ENCODE data around the gene NT5DC3. TPM values are rescaled to one million over a fixed set of nuclear protein-coding genes. Genes with fewer than 3 reads are reported as not detected.

NT5DC3 gene
- total RNA-seq, 1 experiment from 2014 or later = 19.7 TPM

- CTCF ChIA-PET = no interaction called here
- H3K4me1 ChIP-seq (ENCODE audit: insufficient read depth, low read length, poor library complexity, severe bottlenecking) = peaks cover 9% of the 10 kb centered on the region
Measured at GRCh38 chr12:103824845-103825244, 16.2 kb downstream of the NT5DC3 start.

GRCh38 chr12:103824290-103824689 is 16.7 kb downstream of the NT5DC3 start:
- BruUV-seq (replicated peaks) = no TSS peak
- intact Hi-C loops (cut with micrococcal nuclease; ENCODE audit: unreplicated experiment) = no loop called here
- CTCF ChIA-PET = no interaction called here
- no peak overlapping the region for H3K4me3 ChIP-seq (ENCODE audit: low read depth, low read length, poor library complexity, severe bottlenecking)
- no peak for DNase-seq (ENCODE audit: low spot score)
- H3K4me1 ChIP-seq (ENCODE audit: insufficient read depth, low read length, poor library complexity, severe bottlenecking) = peaks cover 9% of the 10 kb centered on the region
- POLR2A ChIA-PET (ENCODE audit: low non-redundant PET) = no interaction called here
- no peaks in the 10 kb centered on the region for H3K27me3 ChIP-seq (replicated peaks; ENCODE audit: insufficient read depth, low read depth, low read length, poor library complexity)
- TF ChIP-seq CTCF (conservative IDR thresholded peaks at IDR 0.05; ENCODE audit: low read depth, low read length) (no peak), EZH2 (IDR thresholded peaks at IDR 0.05; ENCODE audit: borderline replicate concordance, low read depth, low read length, poor library complexity, severe bottlenecking) (no peak)
- H3K27ac ChIP-seq (ENCODE audit: low read depth, low read length, poor library complexity, severe bottlenecking) = no peak overlapping the region
- peaks cover 7% of the 10 kb centered on the region for H3K9me3 ChIP-seq (ENCODE audit: low read depth, low read length, poor library complexity, severe bottlenecking)
- H3K36me3 ChIP-seq (ENCODE audit: insufficient read depth, low read length, poor library complexity, severe bottlenecking) = peaks cover 5% of the 10 kb centered on the region

More at GRCh38 chr12:103824845-103825244, 16.2 kb downstream of the NT5DC3 start:
- intact Hi-C loops (cut with micrococcal nuclease; ENCODE audit: unreplicated experiment) = no loop called here
- Histone ChIP-seq H3K27ac (ENCODE audit: low read depth, low read length, poor library complexity, severe bottlenecking) (no peak overlapping the region), H3K9me3 (ENCODE audit: low read depth, low read length, poor library complexity, severe bottlenecking) (peaks cover 8% of the 10 kb centered on the region), H3K27me3 (replicated peaks; ENCODE audit: insufficient read depth, low read depth, low read length, poor library complexity) (no peaks in the 10 kb centered on the region), H3K4me3 (ENCODE audit: low read depth, low read length, poor library complexity, severe bottlenecking) (no peak overlapping the region), H3K36me3 (ENCODE audit: insufficient read depth, low read length, poor library complexity, severe bottlenecking) (peaks cover 5% of the 10 kb centered on the region)
- TF ChIP-seq CTCF (conservative IDR thresholded peaks at IDR 0.05; ENCODE audit: low read depth, low read length) (no peak), EZH2 (IDR thresholded peaks at IDR 0.05; ENCODE audit: borderline replicate concordance, low read depth, low read length, poor library complexity, severe bottlenecking) (no peak)
- no TSS peak for BruUV-seq (replicated peaks)
- no peak for DNase-seq (ENCODE audit: low spot score)
- POLR2A ChIA-PET (ENCODE audit: low non-redundant PET) = no interaction called here

- Histone ChIP-seq H3K27me3 (replicated peaks; ENCODE audit: insufficient read depth, low read depth, low read length, poor library complexity) (no peaks in the 10 kb centered on the region), H3K9me3 (ENCODE audit: low read depth, low read length, poor library complexity, severe bottlenecking) (peaks cover 7% of the 10 kb centered on the region), H3K36me3 (ENCODE audit: insufficient read depth, low read length, poor library complexity, severe bottlenecking) (peaks cover 5% of the 10 kb centered on the region), H3K4me3 (ENCODE audit: low read depth, low read length, poor library complexity, severe bottlenecking) (no peak overlapping the region), H3K4me1 (ENCODE audit: insufficient read depth, low read length, poor library complexity, severe bottlenecking) (peaks cover 9% of the 10 kb centered on the region), H3K27ac (ENCODE audit: low read depth, low read length, poor library complexity, severe bottlenecking) (no peak overlapping the region)
- no TSS peak for BruUV-seq (replicated peaks)
- no peak for DNase-seq (ENCODE audit: low spot score)
- CTCF ChIA-PET = no interaction called here
- POLR2A ChIA-PET (ENCODE audit: low non-redundant PET) = no interaction called here
- TF ChIP-seq CTCF (conservative IDR thresholded peaks at IDR 0.05; ENCODE audit: low read depth, low read length) = no peak
- no peak for TF ChIP-seq EZH2 (IDR thresholded peaks at IDR 0.05; ENCODE audit: borderline replicate concordance, low read depth, low read length, poor library complexity, severe bottlenecking)
- intact Hi-C loops (cut with micrococcal nuclease; ENCODE audit: unreplicated experiment) = no loop called here
Measured at GRCh38 chr12:103823871-103824270, 17.2 kb downstream of the NT5DC3 start.

All from A673 (cell line).